Fibroblast of skin of scalp (primary cell): ENCODE results near the gene TBK1.

Experiments used
- DNase-seq: peaks from one replicate; pipeline ENCODE4 v3.0.0-alpha.2; 2013

The TBK1 gene

DNA sequence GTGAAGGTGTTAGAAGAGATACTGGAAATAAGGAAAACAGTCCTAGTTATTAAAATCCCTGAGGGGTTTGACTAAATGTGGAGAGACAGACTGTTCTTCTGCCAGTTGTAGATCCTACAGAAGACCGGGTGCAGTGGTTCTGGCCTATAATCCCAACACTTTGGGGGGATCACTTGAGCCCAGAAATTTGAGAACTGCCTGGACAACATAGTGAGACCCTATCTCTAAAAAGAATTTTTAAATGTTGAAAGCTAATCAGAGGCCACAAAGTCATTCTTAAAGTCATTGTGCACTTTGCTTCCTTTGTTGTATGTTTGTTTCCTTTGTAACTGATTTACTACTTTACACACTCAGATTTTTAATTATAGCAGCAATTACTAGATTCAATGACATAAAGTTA, 97.2 kb downstream of the TBK1 start:
- no peak for DNase-seq

DNA sequence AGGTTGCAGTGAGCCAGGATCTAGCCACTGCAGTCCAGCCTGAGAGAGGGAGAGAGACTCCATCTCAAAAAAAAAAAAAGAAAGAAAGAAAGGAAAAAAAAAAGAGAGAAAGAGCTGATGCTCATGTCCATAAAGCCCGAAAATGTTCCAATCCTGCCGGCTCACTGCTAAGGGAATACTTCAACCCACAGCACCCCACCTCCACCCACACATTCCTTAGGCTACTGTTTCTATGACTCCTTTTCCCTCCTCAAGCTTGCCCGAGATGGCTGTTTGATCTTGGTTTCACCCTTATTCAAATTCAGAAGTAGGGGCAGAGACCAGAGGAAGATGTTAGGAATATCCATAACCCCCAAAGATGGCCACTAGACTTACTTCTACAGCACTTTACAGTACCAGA, 98.8 kb downstream of the TBK1 start:
- no peak for DNase-seq

DNA sequence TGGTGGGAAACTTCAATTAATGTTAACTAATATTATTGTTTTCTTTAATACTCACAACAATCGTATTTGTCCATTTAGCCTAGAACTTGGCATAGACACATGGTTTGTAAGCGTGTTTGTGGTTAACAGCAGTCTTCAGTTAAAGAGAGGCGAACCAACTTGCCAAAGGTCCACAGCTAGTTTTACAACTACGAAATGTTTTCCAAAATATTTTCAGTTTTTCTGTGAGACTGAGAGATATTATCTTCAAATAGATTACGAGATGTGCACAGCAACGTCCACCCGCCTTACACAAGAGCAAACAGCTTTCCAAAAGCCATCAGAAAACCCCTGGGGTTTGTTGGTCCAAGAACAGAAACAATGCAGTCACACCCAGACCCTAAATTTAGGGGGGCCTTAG, 99.8 kb downstream of the TBK1 start:
- DNase-seq: peak; percentile 9
